ENCODE data around the gene KIF7. TPM values are rescaled to one million over a fixed set of nuclear protein-coding genes. Genes with fewer than 3 reads are reported as not detected.

KIF7 gene
- total RNA-seq, 1 donor from 2014 or later, result 9.3 TPM

GRCh38 chr15:89621547-89621946, 33.7 kb downstream of the KIF7 start:
- H3K4me3 Mint-ChIP-seq (ENCODE audit: unreplicated experiment), result no peak overlapping the region
- no peak overlapping the region for H3K27ac Mint-ChIP-seq (ENCODE audit: unreplicated experiment)
- no peaks in the 10 kb centered on the region for H3K9me3 Mint-ChIP-seq (ENCODE audit: unreplicated experiment)
- peaks cover 2% of the 10 kb centered on the region for H3K27me3 Mint-ChIP-seq (ENCODE audit: unreplicated experiment)
- TF ChIP-seq CTCF (IDR thresholded peaks at IDR 0.05; ENCODE audit: partially characterized antibody, unreplicated experiment), result no peak
- DNase-seq, result no peak
- H3K4me1 Mint-ChIP-seq (ENCODE audit: low read depth, unreplicated experiment), result no peaks in the 10 kb centered on the region
- no peaks in the 10 kb centered on the region for H3K36me3 Mint-ChIP-seq (ENCODE audit: unreplicated experiment)

GRCh38 chr15:89616228-89616627, 39.0 kb downstream of the KIF7 start:
- no peak overlapping the region for H3K4me3 Mint-ChIP-seq (ENCODE audit: unreplicated experiment)
- DNase-seq, result no peak
- H3K36me3 Mint-ChIP-seq (ENCODE audit: unreplicated experiment), result no peaks in the 10 kb centered on the region
- TF ChIP-seq CTCF (IDR thresholded peaks at IDR 0.05; ENCODE audit: partially characterized antibody, unreplicated experiment), result no peak
- H3K9me3 Mint-ChIP-seq (ENCODE audit: unreplicated experiment), result no peaks in the 10 kb centered on the region
- H3K27me3 Mint-ChIP-seq (ENCODE audit: unreplicated experiment), result no peaks in the 10 kb centered on the region
- no peaks in the 10 kb centered on the region for H3K4me1 Mint-ChIP-seq (ENCODE audit: low read depth, unreplicated experiment)
- H3K27ac Mint-ChIP-seq (ENCODE audit: unreplicated experiment), result no peak overlapping the region

GRCh38 chr15:89615135-89615534, 40.1 kb downstream of the KIF7 start:
- H3K36me3 Mint-ChIP-seq (ENCODE audit: unreplicated experiment), result no peaks in the 10 kb centered on the region
- no peak overlapping the region for H3K27ac Mint-ChIP-seq (ENCODE audit: unreplicated experiment)
- no peak overlapping the region for H3K4me3 Mint-ChIP-seq (ENCODE audit: unreplicated experiment)
- no peaks in the 10 kb centered on the region for H3K4me1 Mint-ChIP-seq (ENCODE audit: low read depth, unreplicated experiment)
- H3K27me3 Mint-ChIP-seq (ENCODE audit: unreplicated experiment), result no peaks in the 10 kb centered on the region
- no peak for TF ChIP-seq CTCF (IDR thresholded peaks at IDR 0.05; ENCODE audit: partially characterized antibody, unreplicated experiment)
- no peaks in the 10 kb centered on the region for H3K9me3 Mint-ChIP-seq (ENCODE audit: unreplicated experiment)
- DNase-seq, result no peak

- no peaks in the 10 kb centered on the region for H3K27me3 Mint-ChIP-seq (ENCODE audit: unreplicated experiment)
Observed at GRCh38 chr15:89614164-89614563, 41.1 kb downstream of the KIF7 start.

GRCh38 chr15:89613031-89613430, 42.2 kb downstream of the KIF7 start:
- no peaks in the 10 kb centered on the region for H3K36me3 Mint-ChIP-seq (ENCODE audit: unreplicated experiment)
- H3K4me1 Mint-ChIP-seq (ENCODE audit: low read depth, unreplicated experiment), result no peaks in the 10 kb centered on the region
- no peak overlapping the region for H3K27ac Mint-ChIP-seq (ENCODE audit: unreplicated experiment)
- H3K27me3 Mint-ChIP-seq (ENCODE audit: unreplicated experiment), result no peaks in the 10 kb centered on the region
- H3K9me3 Mint-ChIP-seq (ENCODE audit: unreplicated experiment), result no peaks in the 10 kb centered on the region
- TF ChIP-seq CTCF (IDR thresholded peaks at IDR 0.05; ENCODE audit: partially characterized antibody, unreplicated experiment), result no peak
- DNase-seq, result no peak
- no peak overlapping the region for H3K4me3 Mint-ChIP-seq (ENCODE audit: unreplicated experiment)

More at GRCh38 chr15:89614164-89614563, 41.1 kb downstream of the KIF7 start:
- TF ChIP-seq CTCF (IDR thresholded peaks at IDR 0.05; ENCODE audit: partially characterized antibody, unreplicated experiment), result no peak
- Mint-ChIP-seq H3K4me1 (ENCODE audit: low read depth, unreplicated experiment) (no peaks in the 10 kb centered on the region), H3K4me3 (ENCODE audit: unreplicated experiment) (no peak overlapping the region), H3K27ac (ENCODE audit: unreplicated experiment) (no peak overlapping the region), H3K36me3 (ENCODE audit: unreplicated experiment) (no peaks in the 10 kb centered on the region), H3K9me3 (ENCODE audit: unreplicated experiment) (no peaks in the 10 kb centered on the region)
- no peak for DNase-seq

Data from glutamatergic neuron (in vitro differentiated cells).